HG02981 (cell line): ENCODE measurements around the gene TCN2.
"Not testable (repeated sequence)": the region's sequence is repeated elsewhere in the genome, so short reads cannot be mapped to it uniquely, and the experiment has no call there.

ENCODE experiments used
- ATAC-seq: cut with Tn5 transposase; IDR thresholded peaks from one replicate; pipeline ENCODE4 v1.9.1; 2021; ENCODE audit warnings: mild to moderate bottlenecking, moderate library complexity; ENCODE audit not compliant: unreplicated experiment

TCN2 gene

GRCh38 chr22:30609260-30610185, 2.5 kb downstream of the TCN2 start:
- peak; percentile 32 for ATAC-seq

- no peak for ATAC-seq
Measured at GRCh38 chr22:30610299-30610698, 3.3 kb downstream of the TCN2 start.

- ATAC-seq = no peak
Measured at GRCh38 chr22:30611197-30611596, 4.2 kb downstream of the TCN2 start.

- no peak for ATAC-seq
Measured at GRCh38 chr22:30612789-30613188, 5.8 kb downstream of the TCN2 start.

- ATAC-seq = no peak
Measured at GRCh38 chr22:30614268-30614667, 7.3 kb downstream of the TCN2 start.

GRCh38 chr22:30614879-30615278, 7.9 kb downstream of the TCN2 start:
- no peak for ATAC-seq

- no peak for ATAC-seq
Measured at GRCh38 chr22:30615543-30615954, 8.6 kb downstream of the TCN2 start.

GRCh38 chr22:30617819-30618218, 10.8 kb downstream of the TCN2 start:
- no peak for ATAC-seq

- ATAC-seq = not testable (repeated sequence)
Measured at GRCh38 chr22:30619909-30620308, 12.9 kb downstream of the TCN2 start.

- no peak for ATAC-seq
Measured at GRCh38 chr22:30626413-30626812, 19.4 kb downstream of the TCN2 start.

GRCh38 chr22:30627471-30627870, 20.5 kb downstream of the TCN2 start:
- ATAC-seq = no peak

GRCh38 chr22:30628491-30628890, 21.5 kb downstream of the TCN2 start:
- ATAC-seq = no peak

GRCh38 chr22:30631469-30631868, 24.5 kb downstream of the TCN2 start:
- not testable (repeated sequence) for ATAC-seq

- ATAC-seq = peak; percentile 55
Measured at GRCh38 chr22:30634471-30635233, 27.7 kb downstream of the TCN2 start.

GRCh38 chr22:30635273-30636225, 28.6 kb downstream of the TCN2 start, which contains the start of gene SLC35E4:
Gene SLC35E4, plus strand, starts transcription at chr22:30635781. Its CDS starts 670 bp downstream, at chr22:30636451.
- ATAC-seq = peak; percentile 58

- ATAC-seq = no peak
Measured at GRCh38 chr22:30636226-30637077, 29.5 kb downstream of the TCN2 start.

GRCh38 chr22:30637701-30638114, 30.7 kb downstream of the TCN2 start:
- no peak for ATAC-seq

- ATAC-seq = no peak
Measured at GRCh38 chr22:30640361-30640760, 33.4 kb downstream of the TCN2 start.

- no peak for ATAC-seq
Measured at GRCh38 chr22:30640839-30641430, 34.0 kb downstream of the TCN2 start.
